ENCODE results near the gene EPHA4.

Gene EPHA4

GRCh38 chr2:221467610-221468009 is 104.5 kb downstream of the EPHA4 start:
- DNase-seq: no peak

DNA sequence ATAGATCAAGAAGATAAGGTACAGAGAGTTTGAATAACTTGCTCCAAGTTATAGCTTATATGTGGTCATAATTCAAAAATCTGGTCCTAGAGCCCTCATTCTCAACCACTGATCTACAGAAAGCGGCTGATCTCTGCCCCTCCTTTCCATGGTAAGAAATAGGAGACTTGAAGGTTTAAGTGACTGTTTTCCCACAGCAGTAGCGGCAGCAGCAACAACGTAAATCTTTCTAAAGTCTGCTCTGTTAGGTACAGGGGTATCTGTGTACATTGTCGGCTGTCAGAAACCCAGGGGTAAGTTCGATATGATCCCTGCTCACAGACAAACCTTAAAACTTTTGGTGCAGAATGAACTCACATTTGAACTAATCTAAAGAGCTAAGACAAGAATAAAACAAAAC is 105.4 kb downstream of the EPHA4 start:
- no peak for DNase-seq

- no peak for DNase-seq
Observed at GRCh38 chr2:221465776-221466175, 106.3 kb downstream of the EPHA4 start.

DNA sequence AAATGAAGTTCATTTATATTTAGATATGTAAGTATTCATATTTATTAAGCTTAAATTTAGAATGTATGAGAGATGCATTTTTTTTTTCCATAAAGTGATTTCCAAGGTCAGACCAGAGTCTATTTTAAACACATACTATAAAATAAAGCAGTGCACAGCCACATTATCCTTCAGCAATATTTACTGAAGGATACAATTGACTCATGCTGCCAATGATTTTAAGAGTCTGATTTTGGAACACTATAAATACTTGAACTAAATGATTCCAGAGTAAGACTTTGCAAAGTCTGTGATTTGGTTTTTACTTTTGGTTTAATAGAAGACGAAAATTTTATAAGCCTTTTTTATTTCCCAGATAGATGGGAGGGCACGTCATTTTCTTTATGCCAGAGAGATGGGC is 107.1 kb downstream of the EPHA4 start:
- DNase-seq: no peak

- DNase-seq: no peak
Observed at GRCh38 chr2:221463241-221463896, 108.7 kb downstream of the EPHA4 start.

DNA sequence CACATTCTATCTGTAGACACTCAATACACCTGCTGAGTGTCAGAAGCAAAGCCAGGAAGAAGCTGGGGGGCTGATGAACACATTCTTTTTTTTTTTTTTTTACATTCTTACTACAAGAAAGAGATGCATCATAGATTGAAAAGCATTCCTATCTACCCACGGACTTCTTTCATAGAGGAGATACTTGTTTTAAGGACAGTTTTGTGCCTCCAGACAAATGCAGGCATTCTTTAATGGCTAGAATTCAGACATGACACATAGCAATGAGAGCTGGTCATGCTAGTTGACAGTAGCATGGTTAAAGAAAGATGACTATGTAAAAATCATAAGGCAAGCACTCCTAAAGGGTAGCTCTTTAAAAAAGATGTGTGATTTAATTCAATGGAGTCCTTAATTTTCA is 110.2 kb downstream of the EPHA4 start:
- no peak for DNase-seq

- no peak for DNase-seq
Observed at GRCh38 chr2:221460136-221460535, 112.0 kb downstream of the EPHA4 start.

- DNase-seq: no peak
Observed at GRCh38 chr2:221458578-221458977, 113.5 kb downstream of the EPHA4 start.

DNA sequence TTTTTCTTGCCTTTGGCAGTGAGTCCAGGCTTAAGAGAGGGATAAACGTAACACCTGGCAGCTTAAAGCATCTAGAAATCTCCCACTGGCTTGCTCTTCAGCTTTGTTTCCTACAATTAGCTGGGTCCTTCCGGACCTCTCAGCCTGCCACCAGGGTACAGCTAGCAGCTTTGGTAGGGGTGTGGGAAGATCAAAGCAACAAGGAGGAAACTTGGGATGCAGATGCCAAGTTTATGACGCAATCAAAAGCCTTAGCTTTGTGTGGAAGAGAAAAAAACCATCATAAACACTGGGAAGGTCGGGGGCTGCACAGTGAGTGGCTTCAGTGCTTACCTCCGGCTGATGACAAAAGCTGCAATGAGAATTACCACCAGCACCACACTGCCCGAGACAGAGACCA is 116.9 kb downstream of the EPHA4 start:
- DNase-seq: no peak

DNA sequence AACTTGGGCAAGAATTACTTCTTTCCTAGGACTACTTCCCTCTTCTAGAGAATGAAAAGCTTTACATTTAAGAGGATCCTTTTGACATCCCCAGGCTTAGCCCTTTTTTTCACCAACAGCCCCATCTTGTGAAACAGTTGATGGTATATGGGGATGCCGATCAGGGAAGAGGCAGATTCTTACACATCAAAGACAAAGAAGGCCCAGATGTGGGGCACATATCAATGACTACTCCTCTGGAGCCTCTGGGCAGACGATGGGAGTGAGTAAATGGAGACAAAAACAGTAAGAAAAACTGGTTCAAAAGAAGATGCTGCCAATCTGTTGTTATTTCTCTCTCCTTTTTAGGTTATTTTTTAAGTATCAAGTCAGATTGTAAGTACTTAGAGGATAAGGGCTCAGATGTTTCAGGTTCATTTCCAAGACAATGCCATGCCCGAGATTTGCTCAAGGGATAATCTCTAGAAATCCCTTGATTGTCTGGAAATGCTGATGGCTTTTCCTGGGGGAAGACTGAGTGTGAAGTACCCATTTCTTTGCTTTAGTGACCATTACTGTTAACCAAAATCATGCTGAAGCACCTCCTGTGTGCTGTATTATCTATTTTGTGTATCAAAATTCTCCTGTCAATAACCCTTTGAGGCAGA is 117.5 kb downstream of the EPHA4 start:
- DNase-seq: no peak

DNA sequence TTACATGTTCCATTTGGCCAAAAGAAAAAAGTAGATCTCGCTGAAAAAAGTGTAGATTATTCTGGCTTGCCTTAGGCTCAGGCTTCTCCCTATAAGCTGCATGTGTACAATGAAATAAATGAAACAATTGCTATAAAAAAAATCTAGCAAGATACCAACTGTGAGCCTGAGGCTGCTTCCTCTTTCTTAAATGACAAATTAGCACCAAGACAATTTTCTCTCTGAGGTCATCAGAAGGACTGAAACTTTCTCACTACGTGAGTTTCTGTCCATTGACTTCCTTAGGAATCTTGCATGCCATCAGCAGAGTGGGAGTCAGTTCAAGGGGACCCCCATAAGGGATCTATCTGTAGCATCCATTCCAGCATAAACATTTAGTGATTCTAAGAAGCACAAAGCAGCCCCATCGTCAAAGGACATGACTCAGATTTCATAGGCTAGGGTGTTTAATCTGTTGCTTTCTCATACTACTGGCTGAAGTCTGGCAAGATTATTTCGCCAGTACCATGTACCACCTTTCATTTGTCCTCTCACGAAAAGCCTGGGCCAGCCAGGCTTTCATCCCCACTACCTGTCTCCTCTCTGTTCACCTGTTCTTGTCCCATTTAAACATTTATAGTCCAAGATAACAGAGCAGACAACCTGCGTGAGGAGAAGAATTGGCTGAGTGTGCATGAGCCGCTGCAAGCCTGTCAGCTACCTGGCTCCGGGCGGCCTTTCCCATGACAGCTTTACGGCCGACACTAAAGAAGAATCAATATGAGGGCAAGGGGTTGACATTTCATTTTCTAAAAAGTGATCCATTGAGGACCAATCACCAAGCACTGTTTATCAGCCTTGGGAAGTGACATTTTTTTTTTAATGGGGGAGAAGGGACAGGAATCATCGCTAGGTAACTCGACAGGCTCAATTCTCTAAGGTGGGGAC is 120.0 kb downstream of the EPHA4 start:
- DNase-seq: no peak

GRCh38 chr2:221450280-221450679 is 121.8 kb downstream of the EPHA4 start:
- no peak for DNase-seq

DNA sequence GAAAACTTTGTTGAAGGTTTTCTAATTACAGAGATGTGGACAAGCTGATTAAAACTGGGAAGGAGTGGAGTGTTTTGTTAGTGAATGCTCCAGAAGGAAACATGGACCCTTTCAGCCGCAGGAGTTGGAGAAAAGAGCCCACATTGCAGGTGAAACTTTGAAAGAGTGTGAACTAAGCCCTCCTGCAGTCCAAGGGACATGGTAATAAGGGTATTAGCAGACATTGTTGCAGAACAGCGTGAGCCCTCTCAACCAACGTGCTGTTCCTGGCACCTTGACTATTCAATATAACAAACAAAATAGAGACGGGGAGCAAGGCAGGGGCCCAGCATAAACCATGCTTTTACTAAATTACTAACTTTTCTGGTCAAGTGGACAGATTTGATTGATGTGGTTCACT is 122.7 kb downstream of the EPHA4 start:
- DNase-seq: no peak

DNA sequence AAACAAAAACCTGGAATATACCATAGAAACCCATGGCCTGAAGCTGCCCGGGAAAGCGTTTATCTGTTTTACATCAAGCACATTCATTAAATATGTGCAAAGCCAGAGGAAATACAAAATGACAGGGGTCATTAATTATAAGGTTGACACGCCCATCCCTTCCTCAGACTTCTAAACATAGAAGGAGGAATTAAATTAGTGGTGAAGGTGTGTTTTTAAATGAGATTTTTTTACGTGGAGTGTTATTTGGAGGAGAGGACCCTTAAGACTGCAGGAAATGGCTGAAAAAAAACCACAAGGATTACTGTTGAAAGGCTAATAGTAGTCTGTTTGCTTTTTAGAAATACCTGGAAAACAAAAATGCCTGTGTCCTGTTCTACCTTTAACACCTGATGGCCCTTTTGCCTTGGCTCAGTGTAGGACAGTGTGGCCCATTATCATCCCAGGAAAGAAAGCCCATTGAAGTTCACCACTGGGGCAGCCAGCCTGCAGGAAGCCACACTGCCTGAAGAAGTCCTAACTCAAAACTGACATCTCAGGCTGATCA is 123.2 kb downstream of the EPHA4 start:
- DNase-seq: no peak

DNA sequence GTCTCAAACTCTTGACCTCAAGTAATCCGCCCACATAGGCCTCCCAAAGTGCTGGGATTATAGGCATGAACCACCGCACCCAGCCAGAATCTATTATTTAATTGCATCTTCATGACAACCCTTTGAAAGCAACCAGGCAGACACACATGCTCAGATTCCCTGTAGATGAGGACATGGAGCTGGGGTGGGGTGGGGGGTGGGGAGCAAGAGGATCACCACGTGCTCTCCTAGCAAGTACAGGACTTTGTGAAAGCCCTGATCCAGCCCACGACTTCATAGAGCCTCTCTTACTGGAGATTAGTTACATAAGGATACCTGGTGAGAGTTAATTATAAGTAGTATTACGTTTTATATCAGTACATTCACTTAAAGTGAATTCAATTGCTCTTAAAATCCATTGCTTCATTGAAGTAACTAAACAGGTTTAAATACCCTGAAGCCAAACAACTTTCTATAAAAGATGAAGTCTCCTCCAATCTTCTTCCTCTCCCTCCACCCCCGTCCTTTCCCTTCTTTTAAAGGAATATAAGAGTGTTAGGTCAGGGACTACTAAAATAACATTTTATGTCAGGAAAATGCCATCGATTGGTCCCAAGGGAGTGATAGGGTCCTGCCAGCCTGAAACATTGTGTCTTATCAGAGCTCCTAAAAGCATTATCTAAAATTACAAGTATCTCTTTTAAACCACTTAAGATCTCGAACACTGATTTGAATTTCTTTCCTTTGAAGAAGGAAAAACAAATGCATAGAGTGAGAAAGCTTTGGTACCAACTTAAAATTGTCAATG is 123.9 kb downstream of the EPHA4 start:
- DNase-seq: no peak

DNA sequence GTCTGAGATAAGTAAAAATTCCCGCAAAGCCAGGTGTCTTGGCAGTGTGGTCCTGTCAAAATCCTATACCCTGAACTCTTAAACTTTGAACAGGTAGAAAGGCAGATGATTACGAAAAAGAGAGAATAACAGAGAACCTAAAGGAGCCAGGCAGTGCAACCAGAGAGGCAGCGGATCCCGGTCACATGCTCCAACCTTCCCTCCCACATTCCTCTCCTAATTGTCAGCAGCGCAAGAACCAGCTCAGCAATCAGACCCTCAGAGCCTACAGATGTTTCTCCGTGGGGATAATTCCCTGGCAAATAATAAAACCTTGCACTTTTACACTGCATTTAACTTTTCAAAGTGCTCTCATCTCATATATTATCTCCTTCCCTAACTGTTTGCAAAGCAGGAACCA is 124.8 kb downstream of the EPHA4 start:
- no peak for DNase-seq

DNA sequence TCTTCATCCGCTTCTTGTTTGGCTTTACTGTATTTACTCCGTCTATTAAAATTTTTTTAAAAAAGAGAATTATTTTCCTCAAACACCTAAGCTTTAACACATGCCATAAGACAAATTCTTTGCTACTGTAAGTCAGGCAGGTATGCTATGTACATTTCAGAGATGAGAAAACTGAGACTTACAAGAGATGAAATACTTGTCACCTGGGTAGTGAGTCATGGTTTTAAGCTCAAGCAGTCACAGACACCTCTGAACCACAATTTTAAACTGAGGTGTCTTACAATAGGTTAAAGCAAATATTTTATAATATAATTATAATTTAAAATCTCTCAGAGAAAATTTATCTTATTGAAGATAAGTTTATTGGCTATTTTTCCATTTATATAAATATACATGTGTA is 126.0 kb downstream of the EPHA4 start:
- DNase-seq: no peak

DNA sequence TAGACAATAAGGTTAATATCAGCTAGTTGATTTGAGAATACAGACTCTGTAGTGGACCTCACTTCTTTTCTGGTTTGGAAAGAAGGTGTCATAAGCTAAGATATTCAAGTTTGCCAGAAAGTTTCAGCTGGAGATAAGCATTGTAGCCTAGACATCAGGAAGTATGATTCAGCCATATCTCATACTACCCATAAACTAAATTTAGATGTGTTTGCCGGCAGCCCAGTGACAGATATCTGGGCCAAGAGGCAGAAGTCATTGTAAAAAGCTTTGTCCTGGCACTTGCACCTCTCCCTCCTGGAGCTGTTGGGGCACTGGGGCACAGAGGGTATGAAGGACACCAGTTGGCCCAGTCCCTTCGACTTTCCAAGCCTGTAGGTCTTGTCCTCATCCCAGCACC is 128.0 kb downstream of the EPHA4 start:
- DNase-seq: no peak

- DNase-seq: no peak
Observed at GRCh38 chr2:221443645-221444044, 128.5 kb downstream of the EPHA4 start.

- no peak for DNase-seq
Observed at GRCh38 chr2:221442128-221442527, 130.0 kb downstream of the EPHA4 start.

GRCh38 chr2:221439761-221440479 is 132.2 kb downstream of the EPHA4 start:
- DNase-seq: no peak

GRCh38 chr2:221437056-221437455 is 135.0 kb downstream of the EPHA4 start:
- no peak for DNase-seq

All from CD4-positive, alpha-beta T cell treated with Interleukin-4 for 4 hours (primary cell).